Ectodermal cell (in vitro differentiated cells): ENCODE results near the gene OR10Z1. TPM values are rescaled to one million over a fixed set of nuclear protein-coding genes. Genes with fewer than 3 reads are reported as not detected.

Experiments
- H3K27ac ChIP-seq: 2 replicates; pipeline ENCODE4 v1.7.0; 2013; ENCODE audit warnings: mild to moderate bottlenecking, low read depth, low read length; ENCODE audit not compliant: insufficient read depth, poor library complexity, severe bottlenecking
- H3K27me3 ChIP-seq: 2 replicates; pipeline ENCODE4 v1.7.0; 2013; ENCODE audit warnings: mild to moderate bottlenecking, low read length; ENCODE audit not compliant: insufficient read depth, control insufficient read depth, poor library complexity, severe bottlenecking
- H3K36me3 ChIP-seq: one replicate; pipeline ENCODE4 v1.7.0; 2013; ENCODE audit warnings: low read length; ENCODE audit not compliant: control insufficient read depth, insufficient read depth
- H3K4me1 ChIP-seq: one replicate; pipeline ENCODE4 v1.7.0; 2013; ENCODE audit warnings: low read length; ENCODE audit not compliant: control insufficient read depth, insufficient read depth
- H3K4me3 ChIP-seq: 2 replicates; pipeline ENCODE4 v1.7.0; 2013; ENCODE audit warnings: low read depth, low read length, control low read depth; ENCODE audit not compliant: insufficient read depth
- H3K9me3 ChIP-seq: 2 replicates; pipeline ENCODE4 v1.7.0; 2013; ENCODE audit warnings: mild to moderate bottlenecking, low read length, moderate library complexity; ENCODE audit not compliant: control insufficient read depth
- WGBS, 2 experiments: methylation state at CpG; one replicate each; pipeline ENCODE4 v1.1.7; 2013; ENCODE audit warnings: missing lambda C conversion rate in 2 of 2; 5-methylcytosine and 5-hydroxymethylcytosine counted together
- polyA plus RNA-seq, 4 experiments: library from polyadenylated mRNA; stranded (reverse); fragments of 50-300 nt; gene quantifications; one replicate each; pipeline ENCODE4 v1.2.3, GENCODE V29; 2013

OR10Z1 gene, protein sequence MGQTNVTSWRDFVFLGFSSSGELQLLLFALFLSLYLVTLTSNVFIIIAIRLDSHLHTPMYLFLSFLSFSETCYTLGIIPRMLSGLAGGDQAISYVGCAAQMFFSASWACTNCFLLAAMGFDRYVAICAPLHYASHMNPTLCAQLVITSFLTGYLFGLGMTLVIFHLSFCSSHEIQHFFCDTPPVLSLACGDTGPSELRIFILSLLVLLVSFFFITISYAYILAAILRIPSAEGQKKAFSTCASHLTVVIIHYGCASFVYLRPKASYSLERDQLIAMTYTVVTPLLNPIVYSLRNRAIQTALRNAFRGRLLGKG
- not detected for polyA plus RNA-seq (2013, experiment 1 of 4)
- not detected for polyA plus RNA-seq (2013, experiment 2 of 4)
- not detected for polyA plus RNA-seq (2013, experiment 3 of 4)
- polyA plus RNA-seq (2013, experiment 4 of 4): not detected

DNA sequence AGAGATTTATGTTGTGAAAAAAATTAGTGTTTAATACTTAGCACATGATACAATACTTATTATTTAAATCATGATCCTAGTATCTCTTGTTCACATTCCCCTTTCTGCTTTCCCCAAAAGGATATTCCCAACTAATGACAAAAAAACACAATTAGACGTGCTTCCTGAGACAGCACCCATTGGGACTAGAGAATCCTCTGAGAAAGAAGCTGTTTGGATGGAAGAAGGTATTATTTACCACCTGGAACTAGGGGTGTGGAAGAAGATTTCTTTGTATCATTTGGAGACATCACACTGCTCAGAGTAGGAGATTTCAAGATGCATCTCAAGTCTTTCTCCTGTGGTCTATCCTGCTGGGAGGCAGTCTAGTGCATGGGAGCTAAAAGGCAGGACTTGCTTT lies at the start of gene OR10Z1:
TSS of gene OR10Z1 (plus strand) at position 301 of the 400 bp plus-strand sequence. CDS start 1,171 bp downstream, outside the sequence.
- 91 to 96% methylated on average over 1 of the region's 1 CpG for WGBS, 2 experiments

GRCh38 chr1:158559696-158560095 lies 45.4 kb upstream of the OR10Z1 start:
- Histone ChIP-seq H3K27ac (no peak overlapping the region), H3K27me3 (no peaks in the 10 kb centered on the region), H3K36me3 (no peaks in the 10 kb centered on the region), H3K4me1 (no peaks in the 10 kb centered on the region), H3K9me3 (no peaks in the 10 kb centered on the region), H3K4me3 (no peak overlapping the region)
- WGBS, 2 experiments: 100% methylated on average over 1 of the region's 1 CpG

More for the DNA sequence above, at the start of gene OR10Z1:
- no peaks in the 10 kb centered on the region for H3K27me3 ChIP-seq
- H3K36me3 ChIP-seq: no peaks in the 10 kb centered on the region
- H3K27ac ChIP-seq: no peak within 1 kb of the TSS
- no peaks in the 10 kb centered on the region for H3K9me3 ChIP-seq
- H3K4me3 ChIP-seq: no peak within 1 kb of the TSS
- no peaks in the 10 kb centered on the region for H3K4me1 ChIP-seq

DNA sequence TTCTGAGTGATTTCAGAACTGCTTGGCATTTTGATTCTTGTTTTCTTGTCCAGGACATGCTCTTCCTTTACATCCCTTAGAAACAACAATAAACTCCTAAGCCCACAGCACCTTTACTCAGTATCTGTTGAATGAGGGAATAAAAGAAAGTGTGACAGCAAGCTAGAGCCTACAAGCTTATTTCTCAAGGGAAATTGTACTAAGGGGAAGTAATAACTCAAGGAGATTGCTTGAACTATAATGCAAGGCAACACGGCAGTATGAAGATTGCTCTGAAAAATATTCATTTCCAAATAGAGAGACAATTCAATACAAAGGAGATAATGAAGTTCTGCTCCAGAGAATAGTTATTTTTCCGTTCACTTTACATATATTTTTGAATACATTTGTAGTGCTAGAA lies 41.2 kb upstream of the OR10Z1 start:
- no peaks in the 10 kb centered on the region for H3K4me1 ChIP-seq
- H3K27ac ChIP-seq: no peak overlapping the region
- H3K4me3 ChIP-seq: no peak overlapping the region
- 86% methylated on average over 1 of the region's 2 CpGs; no CpG with 5 or more reads in 1 of the 2 experiments for WGBS, 2 experiments
- H3K36me3 ChIP-seq: no peaks in the 10 kb centered on the region
- no peaks in the 10 kb centered on the region for H3K9me3 ChIP-seq
- H3K27me3 ChIP-seq: no peaks in the 10 kb centered on the region

DNA sequence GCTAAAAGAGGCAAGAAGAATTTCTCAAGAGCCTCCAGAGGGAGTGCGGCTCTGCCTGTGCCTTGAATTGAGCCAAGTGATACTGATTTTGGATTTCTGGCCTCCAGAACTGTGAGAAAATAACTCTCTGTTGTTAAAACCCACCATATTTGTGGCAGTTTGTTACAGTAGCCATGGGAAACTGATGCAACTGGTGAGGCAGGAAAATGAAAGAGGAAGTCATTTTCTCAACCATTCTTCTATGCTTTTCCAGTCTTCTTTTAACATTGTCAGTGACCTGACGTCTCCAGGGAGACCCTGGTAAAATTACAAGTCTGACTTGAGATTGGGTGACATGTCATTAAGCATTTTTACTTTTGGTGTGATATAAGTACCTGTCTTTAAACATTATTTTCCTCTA lies 40.5 kb upstream of the OR10Z1 start:
- H3K27ac ChIP-seq: no peak overlapping the region
- H3K9me3 ChIP-seq: no peaks in the 10 kb centered on the region
- no peak overlapping the region for H3K4me3 ChIP-seq
- no peaks in the 10 kb centered on the region for H3K4me1 ChIP-seq
- H3K27me3 ChIP-seq: no peaks in the 10 kb centered on the region
- H3K36me3 ChIP-seq: no peaks in the 10 kb centered on the region
- WGBS, 2 experiments: 91 to 95% methylated on average over 2 of the region's 2 CpGs

DNA sequence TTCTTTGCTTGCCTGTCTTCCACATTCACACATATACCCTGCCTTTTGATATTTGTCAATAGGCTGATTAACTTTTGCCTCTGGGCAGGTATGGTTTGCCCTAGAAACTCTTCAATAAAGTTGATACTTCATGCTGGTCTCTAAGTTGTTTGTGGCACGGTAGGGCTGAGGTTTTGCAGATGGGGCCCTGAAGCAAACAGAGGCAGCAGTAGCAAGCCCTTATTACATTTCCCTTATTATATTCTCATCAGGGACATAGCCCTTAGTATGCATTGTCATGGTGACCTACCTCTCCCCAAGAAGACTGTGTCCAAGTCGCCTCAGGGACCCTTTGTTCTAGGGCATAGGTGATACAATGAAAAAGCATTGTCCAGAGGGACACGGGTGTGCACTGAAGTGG lies 34.6 kb upstream of the OR10Z1 start, which contains the start of gene OR6P1:
TSS of gene OR6P1 (minus strand) at position 101 of the 400 bp plus-strand sequence. CDS start 6,976 bp downstream, outside the sequence.
- no peaks in the 10 kb centered on the region for H3K27me3 ChIP-seq
- no peak within 1 kb of the TSS for H3K4me3 ChIP-seq
- no peaks in the 10 kb centered on the region for H3K36me3 ChIP-seq
- H3K27ac ChIP-seq: no peak within 1 kb of the TSS
- WGBS, 2 experiments: 82% methylated on average over 3 of the region's 3 CpGs
- no peaks in the 10 kb centered on the region for H3K9me3 ChIP-seq
- no peaks in the 10 kb centered on the region for H3K4me1 ChIP-seq

DNA sequence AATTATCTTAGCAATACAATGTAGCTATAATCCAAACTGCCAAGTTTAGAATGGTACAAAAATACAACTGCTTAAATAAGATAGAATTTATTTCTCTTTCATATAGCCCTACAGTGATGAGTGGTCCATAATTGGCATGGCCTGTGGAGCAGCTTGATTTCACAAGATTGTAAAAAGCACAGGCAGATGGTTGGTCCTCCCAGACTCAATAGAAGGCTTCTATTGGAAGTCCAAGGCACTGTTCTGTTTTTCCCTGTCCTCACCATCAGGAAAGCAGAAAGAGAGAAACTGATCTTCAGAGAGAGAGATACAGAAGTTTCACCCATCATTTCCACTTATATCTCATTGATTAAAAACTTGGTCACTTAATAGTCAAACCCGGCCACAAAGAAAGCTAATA lies 32.8 kb upstream of the OR10Z1 start:
- Histone ChIP-seq H3K36me3 (no peaks in the 10 kb centered on the region), H3K4me1 (no peaks in the 10 kb centered on the region), H3K27me3 (no peaks in the 10 kb centered on the region), H3K9me3 (no peaks in the 10 kb centered on the region), H3K4me3 (no peak overlapping the region), H3K27ac (no peak overlapping the region)
- WGBS, 2 experiments: 91 to 100% methylated on average over 1 of the region's 1 CpG

- H3K4me3 ChIP-seq: no peak overlapping the region
- no peaks in the 10 kb centered on the region for H3K36me3 ChIP-seq
- WGBS, 2 experiments: 88 to 95% methylated on average over 2 to 3 of the region's 3 CpGs
- no peaks in the 10 kb centered on the region for H3K4me1 ChIP-seq
- no peak overlapping the region for H3K27ac ChIP-seq
- no peaks in the 10 kb centered on the region for H3K27me3 ChIP-seq
- H3K9me3 ChIP-seq: no peaks in the 10 kb centered on the region
Measured at GRCh38 chr1:158577561-158577960, 27.5 kb upstream of the OR10Z1 start.

DNA sequence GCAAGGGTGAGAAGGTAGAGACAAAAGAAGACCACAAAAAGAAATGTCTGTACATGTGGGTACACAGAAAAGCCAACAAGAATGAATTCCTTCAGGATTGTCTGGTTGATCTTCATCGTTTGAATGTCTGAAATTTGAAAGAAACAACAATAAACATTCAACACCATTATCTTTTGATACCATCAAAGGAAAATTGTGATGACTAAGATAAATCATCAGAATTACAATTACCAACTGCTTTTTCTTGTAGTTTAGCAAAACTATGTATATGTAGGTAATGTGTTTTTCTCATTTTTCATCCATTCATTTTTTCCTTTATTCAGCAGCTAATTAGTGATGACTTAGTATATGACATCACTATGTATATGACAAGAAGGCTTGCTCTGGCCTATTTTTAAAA lies 25.3 kb upstream of the OR10Z1 start, which contains the start of gene OR10X1:
TSS of gene OR10X1 (minus strand) at position 167 of the 400 bp plus-strand sequence. CDS start at position 167, 0 bp downstream.
- H3K9me3 ChIP-seq: no peaks in the 10 kb centered on the region
- 100% methylated on average over 1 of the region's 1 CpG for WGBS, 2 experiments
- no peaks in the 10 kb centered on the region for H3K4me1 ChIP-seq
- H3K27me3 ChIP-seq: no peaks in the 10 kb centered on the region
- no peaks in the 10 kb centered on the region for H3K36me3 ChIP-seq
- no peak within 1 kb of the TSS for H3K4me3 ChIP-seq
- H3K27ac ChIP-seq: no peak within 1 kb of the TSS

DNA sequence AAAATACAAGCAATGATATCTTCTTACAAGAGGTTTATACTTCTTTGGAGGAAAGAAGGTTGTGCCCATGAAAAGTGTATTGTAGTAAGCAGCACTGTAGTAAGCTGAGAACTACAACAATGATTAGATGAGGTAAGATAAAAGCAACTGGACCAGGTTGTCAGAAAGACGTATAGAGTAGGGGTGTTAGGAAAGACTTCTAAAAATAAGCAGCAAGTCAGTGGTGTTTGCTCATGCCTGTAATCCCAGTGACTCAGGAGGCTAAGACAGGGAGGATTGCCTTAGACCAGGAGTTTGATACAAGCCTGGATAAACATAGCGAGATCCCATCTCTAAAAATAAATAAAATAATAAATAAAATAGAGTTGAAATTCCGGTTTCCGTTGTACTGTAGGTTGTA lies 21.1 kb upstream of the OR10Z1 start:
- H3K9me3 ChIP-seq: no peaks in the 10 kb centered on the region
- no peaks in the 10 kb centered on the region for H3K4me1 ChIP-seq
- 81 to 92% methylated on average over 1 of the region's 4 CpGs for WGBS, 2 experiments
- no peaks in the 10 kb centered on the region for H3K27me3 ChIP-seq
- no peak overlapping the region for H3K4me3 ChIP-seq
- H3K36me3 ChIP-seq: no peaks in the 10 kb centered on the region
- no peak overlapping the region for H3K27ac ChIP-seq

- Histone ChIP-seq H3K4me1 (no peaks in the 10 kb centered on the region), H3K27ac (no peak overlapping the region), H3K4me3 (no peak overlapping the region), H3K36me3 (no peaks in the 10 kb centered on the region), H3K9me3 (no peaks in the 10 kb centered on the region), H3K27me3 (no peaks in the 10 kb centered on the region)
- 94 to 95% methylated on average over 1 of the region's 1 CpG for WGBS, 2 experiments
Measured at GRCh38 chr1:158586942-158587341, 18.1 kb upstream of the OR10Z1 start.
